GM12864 (cell line): Measurements from ENCODE around the gene PA2G4.
"Not testable (repeated sequence)": the region's sequence is repeated elsewhere in the genome, so short reads cannot be mapped to it uniquely, and the experiment has no call there.

Source experiments
- DNase-seq: peaks from one replicate; pipeline ENCODE4 v3.0.0-alpha.2; 2011; ENCODE audit warnings: low read depth
- H3K4me3 ChIP-seq: 2 replicates; pipeline ENCODE4 v1.5.1; 2011; ENCODE audit warnings: mild to moderate bottlenecking, low read depth, low read length, control low read depth
- TF ChIP-seq, protein P1 (sequence below): IDR thresholded peaks from 2 replicates; pipeline ENCODE4 v1.5.1; 2011; ENCODE audit warnings: low read depth, mild to moderate bottlenecking, moderate library complexity, low read length, control low read depth, inconsistent platforms; ENCODE audit errors: missing control alignments

The PA2G4 gene

DNA sequence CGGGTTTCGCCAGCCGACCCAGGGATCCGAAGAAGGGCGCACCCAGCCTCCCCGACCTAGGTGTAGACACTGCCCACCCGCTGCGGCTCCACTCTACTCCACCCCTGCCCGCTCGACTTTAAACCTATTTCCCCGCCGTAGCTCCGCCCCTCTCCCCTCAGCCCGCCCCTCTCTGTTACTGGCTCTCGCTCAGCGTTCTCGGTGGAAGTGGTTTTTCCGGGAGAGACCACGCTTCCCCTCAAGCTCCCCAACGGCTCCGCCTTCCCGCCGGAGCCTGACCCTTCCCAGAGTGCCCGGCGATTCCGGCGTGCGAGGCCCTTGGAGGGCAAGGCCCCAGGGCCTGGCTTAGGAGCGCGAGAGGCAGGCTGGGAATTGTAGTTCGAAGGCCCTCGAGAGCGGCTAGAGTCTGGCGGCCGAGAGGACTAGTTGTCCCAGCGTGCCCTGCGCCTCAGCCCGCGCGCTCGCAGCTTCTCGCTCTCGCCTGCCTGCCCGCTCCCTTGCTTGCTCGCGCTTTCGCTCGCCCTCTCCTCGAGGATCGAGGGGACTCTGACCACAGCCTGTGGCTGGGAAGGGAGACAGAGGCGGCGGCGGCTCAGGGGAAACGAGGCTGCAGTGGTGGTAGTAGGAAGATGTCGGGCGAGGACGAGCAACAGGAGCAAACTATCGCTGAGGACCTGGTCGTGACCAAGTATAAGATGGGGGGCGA is at the start of gene PA2G4:
PA2G4 (plus strand) TSS at position 451 of the 706 bp plus-strand sequence; CDS start at position 630, 179 bp downstream.
- TF ChIP-seq, protein P1, sequence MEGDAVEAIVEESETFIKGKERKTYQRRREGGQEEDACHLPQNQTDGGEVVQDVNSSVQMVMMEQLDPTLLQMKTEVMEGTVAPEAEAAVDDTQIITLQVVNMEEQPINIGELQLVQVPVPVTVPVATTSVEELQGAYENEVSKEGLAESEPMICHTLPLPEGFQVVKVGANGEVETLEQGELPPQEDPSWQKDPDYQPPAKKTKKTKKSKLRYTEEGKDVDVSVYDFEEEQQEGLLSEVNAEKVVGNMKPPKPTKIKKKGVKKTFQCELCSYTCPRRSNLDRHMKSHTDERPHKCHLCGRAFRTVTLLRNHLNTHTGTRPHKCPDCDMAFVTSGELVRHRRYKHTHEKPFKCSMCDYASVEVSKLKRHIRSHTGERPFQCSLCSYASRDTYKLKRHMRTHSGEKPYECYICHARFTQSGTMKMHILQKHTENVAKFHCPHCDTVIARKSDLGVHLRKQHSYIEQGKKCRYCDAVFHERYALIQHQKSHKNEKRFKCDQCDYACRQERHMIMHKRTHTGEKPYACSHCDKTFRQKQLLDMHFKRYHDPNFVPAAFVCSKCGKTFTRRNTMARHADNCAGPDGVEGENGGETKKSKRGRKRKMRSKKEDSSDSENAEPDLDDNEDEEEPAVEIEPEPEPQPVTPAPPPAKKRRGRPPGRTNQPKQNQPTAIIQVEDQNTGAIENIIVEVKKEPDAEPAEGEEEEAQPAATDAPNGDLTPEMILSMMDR = no peak
- DNase-seq = peak; percentile 97
- H3K4me3 ChIP-seq = peak within 1 kb of the TSS; percentile 99

DNA sequence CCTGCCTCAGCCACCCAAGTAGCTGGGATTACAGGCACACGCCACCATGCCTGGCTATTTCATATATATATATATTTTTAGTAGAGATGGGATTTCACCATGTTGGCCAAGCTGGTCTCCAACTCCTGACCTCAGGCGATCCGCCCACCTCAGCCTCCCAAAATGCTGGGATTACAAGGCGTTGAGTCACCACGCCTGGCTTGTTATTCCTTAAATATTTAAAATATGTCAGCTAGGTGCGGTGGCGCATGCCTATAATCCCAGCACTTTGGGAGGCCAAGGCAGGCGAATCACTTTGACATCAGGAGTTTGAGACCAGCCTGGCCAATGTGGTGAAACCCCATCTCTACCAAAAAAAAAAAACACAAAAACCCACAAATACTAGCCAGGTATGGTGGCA is 44.4 kb upstream of the PA2G4 start:
- not testable (repeated sequence) for DNase-seq

DNA sequence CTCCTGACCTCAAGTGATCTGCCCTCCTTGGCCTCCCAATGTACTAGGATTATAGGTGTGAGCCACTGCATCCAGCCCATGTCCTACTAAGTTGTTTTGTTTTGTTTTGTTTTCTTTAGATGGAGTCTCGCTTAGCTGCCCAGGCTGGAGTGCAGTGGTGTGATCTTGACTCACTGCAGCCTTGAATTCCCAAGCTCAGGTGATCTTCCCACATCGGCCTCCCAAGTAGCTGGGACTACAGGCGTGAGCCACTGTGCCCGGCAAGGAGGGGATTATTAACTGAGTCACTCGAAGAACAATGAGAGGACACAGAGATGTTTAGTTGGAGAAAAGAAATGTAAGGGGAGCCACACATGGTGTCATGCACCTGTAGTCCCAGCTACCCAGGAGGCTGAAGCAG is 42.4 kb upstream of the PA2G4 start:
- H3K4me3 ChIP-seq = no peak overlapping the region
- no peak for DNase-seq
- TF ChIP-seq, protein P1 = no peak

More for the DNA sequence above, 44.4 kb upstream of the PA2G4 start:
- not testable (repeated sequence) for H3K4me3 ChIP-seq

DNA sequence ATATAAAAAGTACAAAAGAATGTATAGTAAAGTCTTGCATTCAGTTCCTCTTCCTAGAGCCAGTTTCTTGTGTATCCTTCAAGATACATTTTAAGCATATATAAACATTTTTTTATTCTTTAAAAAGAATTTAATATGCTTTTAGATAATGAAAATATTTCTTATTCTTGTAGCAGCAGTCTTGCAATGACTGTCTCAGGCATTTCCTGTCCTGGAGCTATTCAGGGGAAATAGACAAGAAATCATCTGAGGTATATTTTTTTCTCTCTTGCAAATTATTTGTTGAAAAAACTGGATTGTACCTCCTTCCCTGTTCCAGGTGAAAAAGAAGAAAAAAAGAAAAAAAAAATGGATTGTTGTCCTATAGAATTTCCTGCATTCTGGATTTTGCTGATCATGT is 41.4 kb upstream of the PA2G4 start:
- TF ChIP-seq, protein P1 = no peak

DNA sequence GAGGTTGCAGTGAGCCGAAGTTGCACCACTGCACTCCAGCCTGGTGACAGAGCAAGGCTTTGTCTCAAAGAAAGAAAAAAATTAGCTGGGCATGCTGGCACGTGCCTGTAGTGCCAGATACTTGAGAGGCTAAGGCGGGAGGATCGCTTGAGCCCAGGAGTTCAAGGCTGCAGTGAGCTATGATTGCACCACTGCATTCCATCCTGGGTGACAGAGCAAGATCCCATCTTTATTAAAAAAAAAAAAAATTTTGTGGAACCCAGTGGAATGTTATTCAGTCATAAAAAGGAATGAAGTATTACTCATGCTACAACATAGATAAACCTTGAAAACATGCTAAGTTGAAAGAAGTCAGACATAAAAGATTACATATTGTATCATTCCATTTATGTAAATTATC is 32.7 kb upstream of the PA2G4 start:
- TF ChIP-seq, protein P1 = no peak
- no peak overlapping the region for H3K4me3 ChIP-seq
- no peak for DNase-seq

More for the DNA sequence above, 41.4 kb upstream of the PA2G4 start:
- H3K4me3 ChIP-seq = no peak overlapping the region
- DNase-seq = no peak

DNA sequence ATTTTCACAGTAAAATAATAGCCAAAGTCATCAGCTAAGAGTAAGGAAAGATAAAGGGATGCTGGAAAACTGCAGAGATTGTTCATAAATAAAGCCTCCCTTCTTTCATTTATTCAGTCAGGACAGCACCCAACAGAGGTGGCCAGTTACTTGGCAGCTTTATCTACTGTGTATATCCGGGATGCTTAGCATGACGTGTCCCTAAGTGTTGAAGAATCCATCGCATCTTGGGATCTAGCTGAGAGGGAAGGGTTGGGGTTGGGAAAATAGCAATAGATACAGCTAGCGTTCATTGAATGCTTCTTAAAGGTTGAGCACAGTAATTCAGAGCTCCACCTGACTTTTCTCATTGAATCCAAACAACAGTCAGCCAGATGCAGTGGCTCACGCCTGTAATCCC is 30.0 kb upstream of the PA2G4 start:
- DNase-seq = no peak
- TF ChIP-seq, protein P1 = no peak
- H3K4me3 ChIP-seq = no peak overlapping the region

DNA sequence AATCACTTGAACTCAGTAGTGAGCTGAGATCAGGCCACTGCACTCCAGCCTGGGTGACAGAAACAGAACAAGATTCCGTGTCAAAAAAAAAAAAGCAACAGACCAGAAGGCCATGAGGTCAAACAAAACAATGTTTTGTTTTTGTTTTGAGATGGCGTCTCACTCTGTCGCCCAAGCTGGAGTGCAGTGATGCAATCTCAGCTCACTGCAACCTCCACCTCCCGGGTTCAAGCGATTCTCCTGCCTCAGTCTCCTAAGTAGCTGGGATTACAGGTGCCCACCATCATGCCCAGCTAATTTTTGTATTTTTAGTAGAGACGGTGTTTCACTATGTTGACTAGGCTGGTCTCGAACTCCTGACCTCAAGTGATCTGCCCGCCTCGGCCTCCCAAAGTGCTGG is 26.4 kb upstream of the PA2G4 start:
- DNase-seq, H3K4me3 ChIP-seq: not testable (repeated sequence)

DNA sequence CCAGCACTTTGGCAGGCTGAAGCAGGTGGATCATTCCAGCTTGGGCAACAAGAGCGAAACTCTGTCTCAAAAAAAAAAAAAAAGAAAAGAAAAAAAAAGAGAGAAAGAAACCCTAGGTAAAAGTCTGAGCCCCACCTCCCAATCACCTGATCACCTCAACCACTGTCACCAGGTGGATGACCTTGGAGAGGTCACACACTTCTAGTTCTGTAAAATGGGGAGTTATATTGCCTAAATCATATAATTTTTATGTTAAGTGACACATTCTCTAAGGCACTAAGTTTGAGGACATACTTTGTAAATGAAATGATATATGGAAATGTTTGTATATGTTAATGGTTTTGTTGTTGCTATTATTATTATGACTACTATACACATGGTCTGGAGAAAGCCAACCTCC is 25.9 kb upstream of the PA2G4 start:
- no peak for DNase-seq
- no peak overlapping the region for H3K4me3 ChIP-seq

More for the DNA sequence above, 25.9 kb upstream of the PA2G4 start:
- TF ChIP-seq, protein P1 = no peak
